ENCODE measurements around the gene TNRC6B.
"Not testable (repeated sequence)": the region's sequence is repeated elsewhere in the genome, so short reads cannot be mapped to it uniquely, and the experiment has no call there.

Gene TNRC6B

DNA sequence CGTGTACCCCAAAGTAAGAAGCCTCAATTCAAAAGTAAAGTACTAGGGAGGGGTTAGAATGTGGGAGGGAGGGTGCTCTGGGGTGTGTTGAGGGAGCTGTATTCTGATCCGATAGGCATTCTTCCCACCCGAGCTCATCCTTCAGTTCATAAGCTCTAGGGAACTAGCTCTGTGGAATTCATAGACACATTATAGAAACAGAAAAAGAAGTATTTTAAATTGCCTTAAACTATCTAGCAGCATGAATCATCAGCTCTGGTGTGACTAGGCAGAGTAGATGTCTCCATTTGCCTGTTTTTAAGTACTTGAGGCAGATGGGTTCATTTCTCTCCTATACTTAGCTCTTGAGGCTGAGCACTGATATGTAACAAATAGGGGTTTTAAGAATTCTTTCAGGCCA lies 185.3 kb downstream of the TNRC6B start:
- DNase-seq (ENCODE audit: low spot score) = no peak

- no peak for DNase-seq (ENCODE audit: low spot score)
These were observed 186.7 kb downstream of the TNRC6B start for GRCh38 chr22:40364431-40364830.

DNA sequence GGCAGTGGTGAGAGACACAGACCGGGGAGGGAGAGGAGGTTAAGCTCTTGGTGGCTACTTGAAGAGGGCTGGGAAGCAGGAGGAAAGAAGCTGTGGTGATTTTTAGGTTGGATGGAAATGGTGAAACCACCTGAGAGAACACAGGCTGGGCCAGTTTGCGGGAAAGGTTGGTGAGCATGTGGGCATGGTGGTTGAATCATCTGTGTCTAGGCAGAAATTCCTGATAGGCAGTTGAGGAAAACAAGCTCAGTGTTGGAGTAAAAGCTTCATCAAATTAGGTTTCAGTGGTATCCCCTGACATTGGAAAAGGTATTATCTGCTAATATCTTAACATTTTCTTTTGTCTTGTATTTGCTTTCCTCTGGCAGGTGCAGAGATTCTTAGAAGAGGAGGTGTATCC lies 188.3 kb downstream of the TNRC6B start:
- DNase-seq (ENCODE audit: low spot score) = no peak

DNA sequence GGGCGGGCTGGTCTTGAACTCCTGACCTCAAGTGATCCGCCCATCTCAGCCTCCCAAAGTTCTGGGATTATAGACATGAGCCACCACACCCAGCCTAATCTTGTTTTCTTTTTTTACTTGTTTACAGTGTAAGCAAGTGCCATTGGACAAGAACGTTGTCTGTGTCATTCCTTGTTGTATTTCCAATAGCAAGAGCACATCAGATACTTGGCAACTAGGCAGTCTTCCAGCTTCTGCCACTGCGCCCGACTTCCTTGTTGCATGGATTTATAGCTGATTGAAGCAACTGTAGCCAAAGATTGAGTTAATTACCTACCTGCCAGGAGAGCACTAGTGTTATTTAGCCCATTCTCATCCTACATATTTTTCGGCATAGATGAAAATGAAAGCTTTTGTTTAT lies 189.6 kb downstream of the TNRC6B start:
- no peak for DNase-seq (ENCODE audit: low spot score)

DNA sequence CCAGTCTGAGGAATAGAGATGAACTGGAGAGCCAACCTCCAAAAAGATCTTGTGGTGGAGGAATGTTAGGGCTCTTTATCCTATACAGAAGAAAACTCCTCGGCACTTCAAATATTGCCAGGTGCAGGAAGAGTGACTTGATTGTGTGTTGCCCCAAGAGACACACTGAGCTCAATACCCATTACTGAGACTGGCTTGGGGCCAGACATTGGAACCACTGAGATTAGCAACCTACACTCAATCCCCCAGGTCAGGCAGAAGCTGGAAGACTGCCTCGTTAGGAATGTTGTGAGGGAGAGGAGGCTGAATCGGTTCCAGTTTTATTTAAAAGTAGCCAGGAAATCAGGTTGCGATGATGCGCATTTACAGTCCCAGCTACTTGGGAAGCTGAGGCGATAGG lies 190.3 kb downstream of the TNRC6B start:
- DNase-seq (ENCODE audit: low spot score) = no peak

GRCh38 chr22:40368836-40369235 lies 191.1 kb downstream of the TNRC6B start:
- DNase-seq (ENCODE audit: low spot score) = no peak

DNA sequence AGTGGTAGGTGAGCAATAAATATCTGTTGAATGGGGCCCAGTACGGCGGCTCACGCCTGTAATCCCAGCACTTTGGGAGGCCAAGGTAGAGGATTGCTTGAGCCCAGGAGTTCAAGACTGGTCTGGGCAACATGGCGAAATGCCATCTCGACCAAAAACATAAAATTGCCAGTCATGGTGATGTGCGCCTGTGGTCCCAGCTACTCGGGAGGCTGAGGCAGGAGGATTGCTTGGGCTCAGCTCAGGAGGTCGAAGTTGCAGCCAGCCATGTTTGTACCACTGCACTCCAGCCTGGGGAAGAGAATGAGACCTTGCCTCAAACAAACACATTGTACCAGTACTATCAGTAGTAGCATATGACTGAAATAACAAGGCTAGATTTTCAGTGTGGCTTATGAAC lies 196.8 kb downstream of the TNRC6B start:
- no peak for DNase-seq (ENCODE audit: low spot score)

GRCh38 chr22:40376149-40376548 lies 198.4 kb downstream of the TNRC6B start:
- no peak for DNase-seq (ENCODE audit: low spot score)

GRCh38 chr22:40377931-40378330 lies 200.2 kb downstream of the TNRC6B start:
- DNase-seq (ENCODE audit: low spot score) = no peak

GRCh38 chr22:40378448-40378847 lies 200.7 kb downstream of the TNRC6B start:
- not testable (repeated sequence) for DNase-seq (ENCODE audit: low spot score)

GRCh38 chr22:40381461-40381860 lies 203.7 kb downstream of the TNRC6B start:
- no peak for DNase-seq (ENCODE audit: low spot score)

DNA sequence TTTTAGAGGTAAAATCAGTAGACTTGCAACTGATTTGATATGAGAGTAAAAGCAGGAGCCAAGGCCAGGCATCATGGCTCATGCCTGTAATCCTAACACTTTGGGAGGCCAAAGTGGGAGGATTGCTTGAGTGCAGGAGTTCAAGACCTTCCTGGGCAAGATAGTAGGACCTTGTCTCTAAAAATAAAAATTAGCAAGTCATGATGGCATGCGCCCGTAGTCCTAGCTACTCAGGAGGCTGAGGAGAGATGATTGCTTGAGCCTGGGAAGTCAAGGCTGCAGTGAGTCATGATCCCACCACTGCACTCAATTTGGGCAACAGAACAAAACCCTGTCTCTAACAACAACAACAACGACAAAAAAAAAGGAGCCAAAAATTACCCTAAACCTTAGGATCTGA lies 206.2 kb downstream of the TNRC6B start:
- DNase-seq (ENCODE audit: low spot score) = no peak

GRCh38 chr22:40385036-40385782 lies 207.5 kb downstream of the TNRC6B start:
- peak; percentile 44 for DNase-seq (ENCODE audit: low spot score)

Data from CD4-positive, alpha-beta T cell treated with Interleukin-2 at 100 ng/mL for 4 hours (primary cell).